ENCODE measurements around the gene CMTM7. TPM values are rescaled to one million over a fixed set of nuclear protein-coding genes. Genes with fewer than 3 reads are reported as not detected.

CMTM7 gene
- total RNA-seq, 2 donors from 2014 or later = 8.0 to 10.2 TPM

- ATAC-seq (peak in 1 of 2 donors; percentile 24), DNase-seq (no peak)
- intact Hi-C loops (cut with DNase I) = no loop called here
Measured at GRCh38 chr3:32406486-32407408, 15.1 kb downstream of the CMTM7 start.

- DNase-seq = no peak
Measured at GRCh38 chr3:32410367-32411246, 19.0 kb downstream of the CMTM7 start.

GRCh38 chr3:32411442-32411841 lies 19.8 kb downstream of the CMTM7 start:
- DNase-seq (no peak), ATAC-seq (no peak)
- intact Hi-C loops (cut with DNase I) = no loop called here

More at GRCh38 chr3:32410367-32411246, 19.0 kb downstream of the CMTM7 start:
- ATAC-seq = no peak
- intact Hi-C loops (cut with DNase I) = no loop called here

- no peak for DNase-seq
- intact Hi-C loops (cut with DNase I) = no loop called here
- ATAC-seq = no peak
Measured at GRCh38 chr3:32412887-32413286, 21.2 kb downstream of the CMTM7 start.

DNA sequence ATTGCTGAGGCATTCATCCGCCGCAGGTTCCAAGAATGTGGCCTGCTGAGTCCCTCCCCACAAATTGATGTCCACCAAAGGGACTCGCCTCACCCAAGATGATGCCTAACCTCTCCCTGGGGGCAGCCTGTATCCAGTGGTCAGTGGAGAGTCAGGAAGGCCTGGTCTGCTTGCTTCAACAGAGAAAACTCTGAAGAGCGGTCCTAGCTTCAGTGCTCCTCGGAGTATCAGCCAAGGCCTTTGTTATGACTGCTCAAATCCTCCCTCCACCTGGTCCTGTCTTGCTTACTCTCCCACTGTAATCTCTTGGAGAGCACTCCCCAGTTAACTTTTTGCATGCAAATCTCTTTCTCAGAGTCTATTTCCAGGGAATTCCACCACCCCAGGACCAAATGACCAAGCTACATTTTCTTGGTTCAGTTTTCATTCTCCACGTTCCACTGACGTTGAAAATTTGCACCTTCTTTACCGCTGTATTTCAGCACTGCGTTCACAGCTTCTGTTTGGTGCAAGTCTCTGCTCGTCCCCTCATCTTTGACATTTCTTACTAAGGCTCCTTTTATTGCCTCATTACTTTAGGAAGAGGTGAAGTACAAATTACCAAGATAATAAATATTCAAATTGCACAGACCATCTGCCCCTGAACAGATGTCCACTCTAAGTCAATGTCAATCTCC lies 22.3 kb downstream of the CMTM7 start:
- ATAC-seq = no peak
- no peak for DNase-seq
- intact Hi-C loops (cut with DNase I) = no loop called here

DNA sequence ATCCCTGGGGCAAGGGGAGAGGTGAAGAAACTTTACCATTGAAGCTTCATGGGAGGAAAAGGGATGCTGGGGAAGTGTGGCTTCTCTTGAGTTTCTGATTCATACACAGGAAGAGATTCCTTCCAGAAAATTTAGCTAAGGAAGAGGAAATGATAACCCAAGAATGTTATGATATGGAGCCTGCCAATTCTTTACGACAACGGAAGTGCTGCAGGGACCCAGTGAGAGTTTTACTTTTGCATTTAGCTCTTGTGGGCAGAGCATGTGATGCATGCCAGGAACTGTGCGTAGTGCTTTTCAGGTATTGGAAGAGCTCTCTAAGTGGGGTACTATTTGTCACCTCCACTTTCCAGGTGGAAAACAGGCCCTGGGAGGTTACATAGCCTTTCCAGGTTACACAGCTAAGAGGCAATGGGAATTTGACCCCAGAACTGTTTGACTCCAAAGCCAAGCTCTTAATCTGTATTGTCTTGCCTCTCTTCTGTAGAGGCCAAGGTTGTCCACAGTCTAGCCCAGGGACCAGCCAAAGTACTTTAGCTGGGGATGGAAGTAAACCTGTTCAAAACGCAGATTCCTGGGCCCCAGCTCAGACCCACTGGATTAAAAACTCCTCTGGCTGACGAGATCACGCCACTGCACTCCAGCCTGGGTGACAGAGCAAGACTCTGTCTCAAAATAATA lies 23.0 kb downstream of the CMTM7 start:
- intact Hi-C loops (cut with DNase I) = no loop called here
- DNase-seq (peak; percentile 46), ATAC-seq (peak; percentile 80 to 88)

DNA sequence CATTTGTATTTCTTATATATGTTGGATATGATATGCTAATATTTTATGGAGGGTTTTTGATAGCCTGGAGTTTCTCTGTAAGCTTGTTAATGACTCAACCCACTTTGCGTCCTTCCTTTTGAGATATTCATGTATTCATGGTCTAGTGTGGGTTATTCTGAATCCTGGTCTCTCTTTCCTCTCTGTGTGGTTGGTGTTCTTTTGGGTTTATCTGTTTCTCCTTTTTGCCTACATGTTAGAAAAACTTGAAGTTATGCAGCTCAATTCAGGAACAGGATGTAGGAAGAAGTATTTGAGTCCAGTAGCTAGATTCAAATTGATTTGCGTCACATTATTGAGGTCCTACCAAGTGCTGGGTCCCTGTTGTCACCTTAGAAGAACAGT lies 28.1 kb downstream of the CMTM7 start:
- no peak for ATAC-seq
- DNase-seq = no peak
- intact Hi-C loops (cut with DNase I) = no loop called here

GRCh38 chr3:32420126-32421038 lies 28.7 kb downstream of the CMTM7 start:
- intact Hi-C loops (cut with DNase I) = no loop called here
- peak in 1 of 2 donors; percentile 42 for ATAC-seq
- no peak for DNase-seq

DNA sequence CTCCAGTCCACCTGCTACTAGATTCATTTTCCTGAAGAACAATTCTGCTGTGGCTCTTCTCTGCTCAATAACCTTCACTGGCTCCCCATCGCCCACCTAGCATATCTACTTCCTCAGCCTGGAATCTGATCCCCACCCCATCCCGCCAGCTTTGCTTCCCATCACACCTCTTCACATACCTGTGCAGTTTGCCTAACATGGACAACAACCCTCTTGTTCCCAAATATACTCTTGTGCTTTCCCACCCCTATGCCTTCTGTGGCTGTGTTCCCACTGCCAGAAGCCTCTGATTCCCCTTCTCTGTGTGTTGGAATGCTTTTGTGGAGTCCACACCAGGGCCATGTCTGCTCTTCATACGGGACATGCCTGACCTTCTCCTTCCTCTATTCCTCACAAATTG lies 29.5 kb downstream of the CMTM7 start:
- intact Hi-C loops (cut with DNase I) = no loop called here
- no peak for ATAC-seq

GRCh38 chr3:32421991-32422859 lies 30.6 kb downstream of the CMTM7 start:
- ATAC-seq (peak; percentile 90 to 92), DNase-seq (peak; percentile 90)
- intact Hi-C loops (cut with DNase I) = no loop called here

More for the DNA sequence above, 29.5 kb downstream of the CMTM7 start:
- no peak for DNase-seq

DNA sequence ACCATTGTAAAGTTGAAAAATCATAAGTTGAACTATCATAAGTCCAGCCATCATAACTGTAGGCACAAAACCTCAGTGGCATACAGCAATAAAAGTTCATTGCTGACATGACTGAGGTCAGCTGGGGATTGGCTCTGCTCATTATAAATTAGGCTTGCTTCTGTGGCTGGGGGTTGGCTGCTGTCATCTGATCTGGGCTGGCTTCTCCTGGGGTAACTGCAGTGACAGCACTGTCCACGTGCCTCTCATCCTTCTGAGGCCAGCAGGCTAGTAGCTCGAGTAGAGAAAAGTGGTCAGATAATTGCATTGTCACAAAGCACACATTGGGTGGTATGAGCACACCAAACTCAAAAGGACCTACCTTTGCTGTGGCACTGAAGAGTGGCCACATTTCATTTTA lies 31.3 kb downstream of the CMTM7 start:
- DNase-seq (no peak), ATAC-seq (peak in 1 of 2 donors; percentile 20)
- intact Hi-C loops (cut with DNase I) = no loop called here

- intact Hi-C loops (cut with DNase I) = no loop called here
- ATAC-seq = no peak
- DNase-seq = no peak
Measured at GRCh38 chr3:32423534-32423933, 31.9 kb downstream of the CMTM7 start.

DNA sequence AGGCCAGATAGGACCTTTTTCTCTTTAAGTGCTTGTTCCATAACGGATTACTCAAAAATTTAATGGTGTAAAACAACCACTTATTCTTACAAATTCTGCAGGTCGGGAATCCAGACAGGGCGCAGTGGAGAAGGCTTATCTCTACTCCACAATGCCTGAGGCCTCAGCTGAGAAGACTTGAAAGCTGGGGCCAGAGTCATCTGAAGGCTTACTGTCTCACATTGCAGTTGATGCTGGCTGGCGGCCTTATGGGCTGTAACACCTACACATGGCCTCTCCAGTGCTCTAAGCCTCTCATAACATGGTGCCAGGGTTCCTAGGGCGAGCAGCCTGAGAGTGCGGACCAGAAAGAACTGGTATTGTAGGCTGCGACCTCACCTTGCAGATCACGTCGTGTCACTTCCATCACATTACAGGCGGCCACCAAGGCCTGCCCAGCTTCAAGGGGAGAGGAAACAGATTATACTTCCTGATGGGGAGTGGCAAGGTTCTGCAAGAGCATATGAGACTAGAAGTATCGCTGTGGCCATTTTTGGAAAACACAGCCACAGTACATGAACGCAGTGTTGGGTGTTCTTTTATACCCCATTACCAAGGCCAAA lies 32.4 kb downstream of the CMTM7 start:
- DNase-seq = no peak
- intact Hi-C loops (cut with DNase I) = no loop called here
- ATAC-seq = no peak

DNA sequence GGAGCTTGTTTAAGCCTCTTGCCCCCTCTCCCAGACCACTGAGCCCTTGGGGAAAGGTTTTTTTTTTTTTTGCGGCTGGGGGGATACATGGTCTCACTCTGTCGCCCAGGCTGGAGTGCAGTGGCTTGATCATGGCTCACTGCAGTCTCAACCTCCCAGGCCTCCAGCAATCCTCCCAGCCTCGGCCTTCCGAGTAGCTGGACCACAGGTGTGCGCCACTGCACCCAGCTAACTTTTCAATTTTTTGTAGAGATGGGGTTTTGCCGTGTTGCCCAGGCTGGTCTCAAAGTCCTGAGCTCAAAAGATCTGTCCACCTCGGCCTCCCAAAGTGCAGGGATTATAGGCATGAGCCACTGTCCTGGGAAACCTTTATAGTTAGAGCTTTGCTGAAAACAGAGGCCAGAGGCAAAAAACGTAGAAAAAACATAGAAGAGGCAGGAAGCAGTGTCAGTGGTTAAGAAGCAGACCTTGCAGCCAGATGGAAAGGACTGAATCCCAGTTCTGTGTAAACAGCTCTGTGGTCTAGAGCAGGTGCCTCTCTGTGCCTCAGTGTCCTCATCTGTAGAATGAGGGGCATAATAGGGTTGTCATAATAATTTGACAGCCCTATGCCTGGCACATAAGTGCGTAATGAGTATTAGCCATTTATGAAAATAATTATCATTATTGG lies 33.1 kb downstream of the CMTM7 start:
- ATAC-seq (no peak), DNase-seq (no peak)
- intact Hi-C loops (cut with DNase I) = no loop called here

DNA sequence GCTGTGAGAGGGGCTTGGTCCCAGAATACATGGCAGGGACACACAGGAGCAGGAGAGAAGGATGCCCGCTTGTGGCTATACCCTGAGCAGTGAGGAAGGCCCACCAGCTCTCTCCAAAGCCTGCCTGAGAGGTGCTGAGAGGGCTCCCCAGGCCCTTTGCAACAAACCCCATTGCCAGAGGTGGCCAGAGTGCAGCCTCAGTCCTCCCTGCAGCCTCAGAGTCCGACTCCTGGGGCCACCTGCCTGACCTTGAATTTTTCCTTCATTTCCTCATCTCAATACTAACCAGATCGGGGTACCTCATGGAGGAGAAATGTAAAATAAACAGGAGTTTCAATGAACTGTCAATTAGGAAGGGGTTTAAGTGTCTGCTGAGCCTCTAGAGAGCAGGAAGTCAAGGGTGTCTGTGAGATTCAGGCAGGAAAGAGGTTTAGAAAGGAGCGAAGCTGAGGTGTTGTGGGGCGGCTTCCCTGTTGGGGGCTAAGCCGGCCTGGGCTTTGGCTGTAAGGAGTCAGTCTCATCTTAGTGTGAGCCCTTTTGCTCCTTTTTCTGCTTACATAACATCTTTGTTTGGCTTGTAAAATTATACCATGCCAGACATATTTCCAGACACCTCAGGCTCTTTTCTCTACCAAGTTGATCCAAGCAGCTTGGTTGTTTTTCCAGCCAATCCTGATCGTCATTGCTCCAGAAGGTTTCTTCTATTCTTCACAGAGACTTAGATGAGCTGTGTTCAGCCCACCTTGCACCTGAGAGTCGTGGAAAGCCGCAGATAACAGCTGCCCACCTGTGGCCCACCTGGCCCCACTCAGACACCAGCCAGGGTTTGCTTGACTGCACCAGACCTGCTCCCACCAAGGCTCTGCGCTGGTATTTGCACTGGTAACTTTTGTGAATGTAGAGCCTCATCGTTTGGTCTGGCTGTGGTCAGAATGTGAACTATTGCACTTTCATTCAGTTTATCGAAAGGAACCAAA lies 36.7 kb downstream of the CMTM7 start:
- DNase-seq (no peak), ATAC-seq (no peak)
- intact Hi-C loops (cut with DNase I) = no loop called here
